Upper lobe of left lung (tissue), 6 donors: ENCODE data around the gene NKAIN2. TPM values are rescaled to one million over a fixed set of nuclear protein-coding genes. Genes with fewer than 3 reads are reported as not detected.

Experiments used
- ATAC-seq, 2 donors: fragments of 200-7000 bp; cut with Tn5 transposase; one replicate each; pipeline ENCODE4 v1.9.1; 2022; ENCODE audit warnings: mild to moderate bottlenecking in 2 of 2, moderate library complexity in 2 of 2; ENCODE audit not compliant: low FRiP score in 2 of 2
- DNase-seq, 2 donors: peaks; one replicate each; pipeline ENCODE4 v3.0.0-alpha.2; 2019 to 2020
- H3K27ac ChIP-seq, 4 donors: fragments of 200-600 bp; sonication (generic); one replicate each; pipeline ENCODE4 v1.5.1; 2016 to 2019
- H3K27me3 ChIP-seq, 4 donors: fragments of 200-600 bp; sonication (generic); one replicate each; pipeline ENCODE4 v1.5.1; 2017 to 2019
- H3K36me3 ChIP-seq, 4 donors: fragments of 200-600 bp; sonication (generic); one replicate each; pipeline ENCODE4 v1.5.1; 2016 to 2019
- H3K4me1 ChIP-seq, 4 donors: fragments of 200-600 bp; sonication (generic); one replicate each; pipeline ENCODE4 v1.5.1; 2018 to 2019
- H3K4me3 ChIP-seq, 4 donors: fragments of 200-600 bp; sonication (generic); one replicate each; pipeline ENCODE4 v1.5.1; 2017 to 2019; ENCODE audit warnings: mild to moderate bottlenecking in 2 of 4, moderate library complexity in 1 of 4
- H3K9me3 ChIP-seq, 4 donors: fragments of 200-600 bp; sonication (generic); one replicate each; pipeline ENCODE4 v1.5.1; 2018 to 2019
- EP300 ChIP-seq, 4 donors: sonication (generic); formaldehyde crosslinking; IDR thresholded peaks; one replicate each; pipeline ENCODE4 v1.5.1; 2017; ENCODE audit warnings: antibody characterized with exemption in 4 of 4, control low read depth in 2 of 4
- POLR2A ChIP-seq, 4 donors: fragments of 450-650 bp; IDR thresholded peaks; one replicate each; pipeline ENCODE4 v1.5.1; 2016 to 2017; ENCODE audit warnings: antibody characterized with exemption in 4 of 4, mild to moderate bottlenecking in 2 of 4
- POLR2AphosphoS5 ChIP-seq, 2 donors: sonication (generic); formaldehyde crosslinking; IDR thresholded peaks; one replicate each; pipeline ENCODE4 v1.5.1; 2017; ENCODE audit warnings: antibody characterized with exemption in 2 of 2
- WGBS, 2 donors: methylation state at CpG; one replicate each; pipeline ENCODE4 v1.1.5; 2017 to 2018; 5-methylcytosine and 5-hydroxymethylcytosine counted together
- total RNA-seq, 6 donors: library from RNA; depleted of rRNA in 4 of 6; stranded (reverse); fragments of >200 nt in 4 of 6; gene quantifications; one replicate each; pipeline versions ENCODE4 v1.1.0 to v1.2.1, GENCODE V29; 2016 to 2021
- TF ChIP-seq, protein P1 (sequence below), 6 experiments: fragments of 450-650 bp in 4 of 6; fragments of 200-600 bp in 2 of 6; sonication (generic) in 2 of 6; IDR thresholded peaks; one replicate each; pipeline ENCODE4 v1.5.1; 2016 to 2019; ENCODE audit warnings: antibody characterized with exemption in 6 of 6
- donor health status: DM: no; HTN: no; CAD: no; lungs with moderate emphysema.
- donor health status: DM: no; HTN: yes; CAD: no; lungs with severe emphysema.

Gene NKAIN2
- total RNA-seq, 6 donors from 2014 or later = 0.13 to 0.20 TPM; not detected in 4

DNA sequence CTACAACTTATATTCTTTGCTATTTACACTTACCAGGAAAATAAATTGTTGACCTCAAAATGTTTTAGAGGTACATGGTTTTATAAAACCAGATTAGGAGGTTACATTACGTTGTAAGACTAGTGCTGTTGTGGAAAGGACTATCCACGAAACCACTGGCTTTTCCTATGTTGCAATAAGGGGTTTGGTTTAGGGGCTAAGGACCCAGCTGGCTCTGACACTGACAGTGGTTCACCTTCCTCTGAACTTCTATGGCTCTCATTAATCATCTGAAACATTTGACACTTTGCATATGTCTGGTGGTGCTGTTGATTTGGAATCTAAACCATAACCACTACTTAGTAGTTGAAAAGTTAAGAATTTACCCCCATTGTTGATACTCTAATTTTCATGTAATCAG is 186.7 kb downstream of the NKAIN2 start:
- no peak for ATAC-seq
- Histone ChIP-seq H3K4me1 (no peaks in the 10 kb centered on the region), H3K36me3 (no peaks in the 10 kb centered on the region), H3K27ac (no peak overlapping the region), H3K9me3 (no peaks in the 10 kb centered on the region), H3K27me3 (no peaks in the 10 kb centered on the region), H3K4me3 (no peak overlapping the region)
- no peak for DNase-seq
- no peak for TF ChIP-seq POLR2AphosphoS5 (IDR thresholded peaks at IDR 0.05)
- no peak for TF ChIP-seq POLR2A (IDR thresholded peaks at IDR 0.05)
- TF ChIP-seq EP300 (IDR thresholded peaks at IDR 0.05) = no peak
- TF ChIP-seq, protein P1, sequence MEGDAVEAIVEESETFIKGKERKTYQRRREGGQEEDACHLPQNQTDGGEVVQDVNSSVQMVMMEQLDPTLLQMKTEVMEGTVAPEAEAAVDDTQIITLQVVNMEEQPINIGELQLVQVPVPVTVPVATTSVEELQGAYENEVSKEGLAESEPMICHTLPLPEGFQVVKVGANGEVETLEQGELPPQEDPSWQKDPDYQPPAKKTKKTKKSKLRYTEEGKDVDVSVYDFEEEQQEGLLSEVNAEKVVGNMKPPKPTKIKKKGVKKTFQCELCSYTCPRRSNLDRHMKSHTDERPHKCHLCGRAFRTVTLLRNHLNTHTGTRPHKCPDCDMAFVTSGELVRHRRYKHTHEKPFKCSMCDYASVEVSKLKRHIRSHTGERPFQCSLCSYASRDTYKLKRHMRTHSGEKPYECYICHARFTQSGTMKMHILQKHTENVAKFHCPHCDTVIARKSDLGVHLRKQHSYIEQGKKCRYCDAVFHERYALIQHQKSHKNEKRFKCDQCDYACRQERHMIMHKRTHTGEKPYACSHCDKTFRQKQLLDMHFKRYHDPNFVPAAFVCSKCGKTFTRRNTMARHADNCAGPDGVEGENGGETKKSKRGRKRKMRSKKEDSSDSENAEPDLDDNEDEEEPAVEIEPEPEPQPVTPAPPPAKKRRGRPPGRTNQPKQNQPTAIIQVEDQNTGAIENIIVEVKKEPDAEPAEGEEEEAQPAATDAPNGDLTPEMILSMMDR (IDR thresholded peaks at IDR 0.05) = no peak
- WGBS, 2 donors = 57 to 58% methylated on average over 2 of the region's 2 CpGs

DNA sequence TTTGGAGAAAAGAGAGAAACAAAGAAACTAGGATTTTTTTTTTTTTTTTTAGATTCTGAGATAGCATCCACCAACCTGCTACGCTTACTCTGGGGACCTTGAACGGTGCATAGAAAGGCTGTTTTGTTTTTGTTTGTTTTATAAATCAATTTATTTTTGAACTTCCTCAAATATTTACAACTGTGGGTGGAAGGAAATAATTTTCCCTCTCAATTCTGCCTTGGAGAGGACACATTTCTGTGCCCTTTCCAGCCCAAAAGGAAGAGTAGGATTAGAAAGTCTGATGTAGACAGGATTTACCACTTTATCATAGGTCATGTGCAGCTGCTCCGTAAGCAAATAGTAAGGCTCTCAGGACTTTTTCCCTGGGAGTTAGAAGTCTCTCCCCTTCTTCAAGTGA is 190.5 kb downstream of the NKAIN2 start:
- H3K27ac ChIP-seq = no peak overlapping the region

DNA sequence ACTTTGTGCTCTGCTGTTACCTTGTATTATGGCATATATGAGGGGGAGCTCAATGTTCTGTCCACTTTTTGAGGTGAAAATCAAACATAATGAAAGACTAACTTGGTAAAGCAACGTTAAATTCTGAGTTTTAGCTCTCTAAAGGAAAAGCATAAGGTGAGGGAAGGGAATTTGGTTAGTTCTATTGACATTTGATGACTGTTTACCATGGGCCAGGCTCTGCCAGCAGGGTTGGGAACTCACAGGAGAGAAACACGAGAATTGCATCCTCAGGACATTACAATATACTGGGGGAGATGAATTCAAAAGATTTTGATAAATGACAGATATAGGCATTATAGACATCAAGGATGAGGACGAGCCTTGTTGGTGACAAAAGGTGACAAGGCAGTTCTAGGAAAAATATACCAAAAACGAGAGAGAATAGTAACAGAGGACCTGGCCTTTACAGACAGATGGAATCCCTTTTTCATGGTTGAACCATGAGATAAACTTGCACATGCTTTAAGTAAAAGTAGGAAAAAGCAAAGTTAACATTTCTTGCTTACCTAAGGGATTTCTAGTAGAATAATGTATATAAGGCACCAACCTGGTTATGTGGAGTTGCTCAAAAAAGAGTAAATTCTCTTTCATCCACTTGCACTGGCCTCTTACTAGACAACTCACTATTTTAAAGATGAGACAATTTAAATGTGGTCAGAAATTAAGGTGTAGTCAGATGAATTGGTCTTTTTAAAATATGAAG is 191.4 kb downstream of the NKAIN2 start:
- Histone ChIP-seq H3K4me1 (no peaks in the 10 kb centered on the region), H3K9me3 (no peaks in the 10 kb centered on the region), H3K36me3 (no peaks in the 10 kb centered on the region), H3K4me3 (no peak overlapping the region), H3K27ac (no peak overlapping the region), H3K27me3 (no peaks in the 10 kb centered on the region)
- whole genome bisulfite sequencing, 2 donors = 64 to 72% methylated on average over 4 of the region's 4 CpGs
- no peak for ATAC-seq
- no peak for DNase-seq
- no peak for TF ChIP-seq EP300 (IDR thresholded peaks at IDR 0.05)
- TF ChIP-seq, protein P1 (IDR thresholded peaks at IDR 0.05) = no peak
- no peak for TF ChIP-seq POLR2A (IDR thresholded peaks at IDR 0.05)
- no peak for TF ChIP-seq POLR2AphosphoS5 (IDR thresholded peaks at IDR 0.05)

More for the DNA sequence above, 190.5 kb downstream of the NKAIN2 start:
- no peak for TF ChIP-seq EP300 (IDR thresholded peaks at IDR 0.05)
- Histone ChIP-seq H3K36me3 (no peaks in the 10 kb centered on the region), H3K9me3 (no peaks in the 10 kb centered on the region), H3K27me3 (no peaks in the 10 kb centered on the region), H3K4me1 (no peaks in the 10 kb centered on the region), H3K4me3 (no peak overlapping the region)
- no peak for ATAC-seq
- 74 to 76% methylated on average over 3 of the region's 3 CpGs for WGBS, 2 donors
- no peak for DNase-seq

DNA sequence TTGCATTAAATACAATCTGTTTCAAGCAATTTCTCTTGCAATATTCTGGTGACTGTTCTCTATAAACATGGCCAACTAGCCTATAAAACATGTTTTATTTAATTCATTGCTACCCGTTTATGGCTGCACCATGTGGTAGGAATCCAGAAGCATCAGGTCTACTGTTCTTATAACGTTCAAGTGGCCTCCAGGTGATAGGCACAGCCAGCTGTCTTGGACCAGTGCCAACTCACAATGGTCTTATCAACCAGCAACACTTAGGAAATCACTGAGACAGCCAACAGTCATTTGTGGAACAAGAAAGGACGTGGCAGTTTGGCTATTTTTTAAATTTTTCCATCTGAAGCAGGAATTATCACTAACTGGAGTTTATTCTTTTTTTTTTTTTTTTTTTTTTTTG is 193.6 kb downstream of the NKAIN2 start:
- H3K36me3 ChIP-seq = no peaks in the 10 kb centered on the region
- no peak overlapping the region for H3K27ac ChIP-seq
- TF ChIP-seq POLR2AphosphoS5 (IDR thresholded peaks at IDR 0.05) (no peak), POLR2A (IDR thresholded peaks at IDR 0.05) (no peak), EP300 (IDR thresholded peaks at IDR 0.05) (no peak)
- TF ChIP-seq, protein P1 (IDR thresholded peaks at IDR 0.05) = no peak
- 30 to 35% methylated on average over 3 of the region's 3 CpGs for WGBS, 2 donors
- no peaks in the 10 kb centered on the region for H3K4me1 ChIP-seq
- H3K9me3 ChIP-seq = no peaks in the 10 kb centered on the region
- no peak overlapping the region for H3K4me3 ChIP-seq
- ATAC-seq (no peak), DNase-seq (no peak)
- no peaks in the 10 kb centered on the region for H3K27me3 ChIP-seq

DNA sequence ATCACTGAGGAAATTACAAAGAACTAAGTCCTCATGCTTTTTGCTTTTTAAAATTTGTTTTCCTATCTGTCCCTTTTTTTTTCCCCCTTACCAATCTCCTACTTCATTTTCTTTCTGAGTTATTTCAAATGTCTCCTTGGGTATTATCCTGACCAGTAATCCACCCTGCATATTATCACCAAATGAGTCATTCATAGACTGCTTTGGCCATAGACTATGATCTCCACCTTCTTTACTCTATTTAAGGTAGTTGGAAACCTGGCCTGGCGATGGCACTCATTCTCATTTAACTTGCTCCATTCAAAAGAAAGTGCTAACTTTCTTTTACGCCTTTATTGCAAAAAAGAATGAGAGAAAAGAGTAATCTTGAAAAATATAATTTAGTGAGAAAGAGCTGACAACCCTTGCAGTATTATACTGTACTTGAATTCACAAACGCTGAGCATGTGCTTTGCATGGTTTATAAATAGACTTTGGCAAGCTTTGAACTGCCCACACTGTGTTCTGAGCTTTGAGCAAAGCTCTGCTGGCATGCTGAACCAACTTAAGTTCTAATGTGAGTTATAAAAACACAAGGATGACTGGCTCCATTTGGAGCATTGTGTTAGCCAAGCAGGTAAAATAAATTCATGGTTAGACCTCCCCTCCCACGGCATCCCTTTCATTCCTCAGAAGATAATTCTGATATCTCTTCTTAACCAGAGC is 198.9 kb downstream of the NKAIN2 start:
- no peak overlapping the region for H3K27ac ChIP-seq
- TF ChIP-seq, protein P1 (IDR thresholded peaks at IDR 0.05) = no peak
- no peak for TF ChIP-seq EP300 (IDR thresholded peaks at IDR 0.05)
- no peak for TF ChIP-seq POLR2AphosphoS5 (IDR thresholded peaks at IDR 0.05)
- no peak for TF ChIP-seq POLR2A (IDR thresholded peaks at IDR 0.05)
- no peaks in the 10 kb centered on the region for H3K27me3 ChIP-seq
- H3K36me3 ChIP-seq = no peaks in the 10 kb centered on the region
- H3K4me1 ChIP-seq = no peaks in the 10 kb centered on the region
- no peak for DNase-seq
- no peaks in the 10 kb centered on the region for H3K9me3 ChIP-seq
- ATAC-seq = no peak
- no peak overlapping the region for H3K4me3 ChIP-seq
- WGBS, 2 donors = 58 to 71% methylated on average over 4 of the region's 4 CpGs
